NB4 (cell line): Measurements from ENCODE around the gene DNAJC3.

Experiments used
- CTCF ChIP-seq: IDR thresholded peaks from one replicate; pipeline ENCODE4 v1.5.1; 2012; ENCODE audit warnings: low read depth, low read length
- MAX ChIP-seq: IDR thresholded peaks from 2 replicates; pipeline ENCODE4 v1.6.1; 2011; ENCODE audit warnings: low read depth, low read length
- MYC ChIP-seq: IDR thresholded peaks from 2 replicates; pipeline ENCODE4 v1.6.1; 2011; ENCODE audit warnings: low read depth, low read length
- POLR2A ChIP-seq: IDR thresholded peaks from 2 replicates; pipeline ENCODE4 v1.6.1; 2011; ENCODE audit warnings: mild to moderate bottlenecking; ENCODE audit not compliant: insufficient read length; ENCODE audit errors: extremely low read depth

- TF ChIP-seq CTCF (no peak), POLR2A (no peak), MYC (no peak), MAX (no peak)
Measured at GRCh38 chr13:95800436-95800835, 123.5 kb downstream of the DNAJC3 start.
